Cerebellar cortex (tissue), 1 donor: ENCODE data around the gene TMEM240.
"Not testable (repeated sequence)": the region's sequence is repeated elsewhere in the genome, so short reads cannot be mapped to it uniquely, and the experiment has no call there.

Experiments
- DNase-seq: peaks from one replicate; pipeline ENCODE4 v3.0.0-alpha.2; 2015; ENCODE audit warnings: low spot score

TMEM240 gene

GRCh38 chr1:1495461-1495975 is 44.9 kb downstream of the TMEM240 start:
- DNase-seq = not testable (repeated sequence)

GRCh38 chr1:1494311-1494710 is 46.1 kb downstream of the TMEM240 start:
- not testable (repeated sequence) for DNase-seq

GRCh38 chr1:1491601-1492000 is 48.8 kb downstream of the TMEM240 start:
- DNase-seq = no peak

GRCh38 chr1:1490633-1491230 is 49.7 kb downstream of the TMEM240 start:
- no peak for DNase-seq

- no peak for DNase-seq
Observed at GRCh38 chr1:1489861-1490260, 50.6 kb downstream of the TMEM240 start.

GRCh38 chr1:1489231-1489630 is 51.2 kb downstream of the TMEM240 start:
- no peak for DNase-seq

- no peak for DNase-seq
Observed at GRCh38 chr1:1487701-1488100, 52.7 kb downstream of the TMEM240 start.

GRCh38 chr1:1485755-1486317 is 54.6 kb downstream of the TMEM240 start:
- DNase-seq = not testable (repeated sequence)

- DNase-seq = not testable (repeated sequence)
Observed at GRCh38 chr1:1484976-1485750, 55.3 kb downstream of the TMEM240 start.
